ENCODE data around the gene PLEKHD1.
A peak's percentile ranks its signal among the peaks of the same experiment; 100 is the strongest.

Gene PLEKHD1

GRCh38 chr14:69473946-69474345 is 10.6 kb upstream of the PLEKHD1 start:
- TF ChIP-seq, protein P1, sequence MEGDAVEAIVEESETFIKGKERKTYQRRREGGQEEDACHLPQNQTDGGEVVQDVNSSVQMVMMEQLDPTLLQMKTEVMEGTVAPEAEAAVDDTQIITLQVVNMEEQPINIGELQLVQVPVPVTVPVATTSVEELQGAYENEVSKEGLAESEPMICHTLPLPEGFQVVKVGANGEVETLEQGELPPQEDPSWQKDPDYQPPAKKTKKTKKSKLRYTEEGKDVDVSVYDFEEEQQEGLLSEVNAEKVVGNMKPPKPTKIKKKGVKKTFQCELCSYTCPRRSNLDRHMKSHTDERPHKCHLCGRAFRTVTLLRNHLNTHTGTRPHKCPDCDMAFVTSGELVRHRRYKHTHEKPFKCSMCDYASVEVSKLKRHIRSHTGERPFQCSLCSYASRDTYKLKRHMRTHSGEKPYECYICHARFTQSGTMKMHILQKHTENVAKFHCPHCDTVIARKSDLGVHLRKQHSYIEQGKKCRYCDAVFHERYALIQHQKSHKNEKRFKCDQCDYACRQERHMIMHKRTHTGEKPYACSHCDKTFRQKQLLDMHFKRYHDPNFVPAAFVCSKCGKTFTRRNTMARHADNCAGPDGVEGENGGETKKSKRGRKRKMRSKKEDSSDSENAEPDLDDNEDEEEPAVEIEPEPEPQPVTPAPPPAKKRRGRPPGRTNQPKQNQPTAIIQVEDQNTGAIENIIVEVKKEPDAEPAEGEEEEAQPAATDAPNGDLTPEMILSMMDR (IDR thresholded peaks at IDR 0.05), result no peak

- TF ChIP-seq, protein P1 (IDR thresholded peaks at IDR 0.05), result peak; percentile 57; the same call in 1 of the 2 replicates
Observed at GRCh38 chr14:69475194-69475818, 9.2 kb upstream of the PLEKHD1 start.

DNA sequence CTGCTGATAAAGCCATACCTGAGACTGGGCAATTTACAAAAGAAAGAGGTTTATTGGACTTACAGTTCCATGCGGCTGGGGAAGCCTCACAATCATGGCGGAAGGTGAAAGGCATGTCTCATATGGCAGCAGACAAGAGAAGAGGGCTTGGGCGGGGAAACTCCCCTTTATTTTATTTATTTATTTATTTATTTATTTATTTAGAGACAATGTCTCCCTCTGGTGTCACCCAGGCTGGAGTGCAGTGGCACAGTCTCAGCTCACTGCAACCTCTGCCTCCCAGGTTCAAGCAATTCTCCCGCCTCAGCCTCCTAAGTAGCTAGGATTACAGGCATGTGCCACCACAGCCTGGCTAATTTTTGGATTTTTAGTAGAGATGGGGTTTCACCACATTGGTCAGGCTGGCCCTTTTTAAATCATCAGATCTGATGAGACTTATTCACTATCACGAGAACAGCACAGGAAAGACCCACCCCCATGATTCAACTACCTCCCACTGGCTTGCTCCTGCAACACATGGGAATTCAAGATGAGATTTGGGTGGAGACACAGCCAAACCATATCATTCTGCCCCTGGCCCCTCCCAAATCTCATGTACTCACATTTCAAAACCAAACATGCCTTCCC is 7.6 kb upstream of the PLEKHD1 start:
- TF ChIP-seq, protein P1 (IDR thresholded peaks at IDR 0.05), result peak; percentile 56

DNA sequence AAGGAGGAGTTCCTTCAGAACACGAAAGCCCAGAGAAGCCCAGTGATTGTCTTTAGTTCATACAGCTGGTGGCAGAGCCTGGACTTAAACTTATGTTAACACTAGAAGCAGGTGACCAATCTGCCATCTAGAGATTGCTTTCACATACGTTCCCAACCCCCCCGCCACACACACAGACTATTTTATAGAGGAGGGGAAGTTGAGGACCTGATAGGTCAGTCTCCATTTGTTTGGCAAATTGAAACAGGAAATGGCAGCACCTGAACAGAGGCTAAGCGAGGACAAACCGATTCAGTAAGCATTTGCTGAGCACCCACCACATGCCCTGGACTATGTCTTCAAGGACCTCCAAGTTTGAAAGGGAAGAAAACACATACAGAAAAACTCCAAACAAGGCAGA is 4.8 kb upstream of the PLEKHD1 start:
- TF ChIP-seq, protein P1 (IDR thresholded peaks at IDR 0.05), result no peak

DNA sequence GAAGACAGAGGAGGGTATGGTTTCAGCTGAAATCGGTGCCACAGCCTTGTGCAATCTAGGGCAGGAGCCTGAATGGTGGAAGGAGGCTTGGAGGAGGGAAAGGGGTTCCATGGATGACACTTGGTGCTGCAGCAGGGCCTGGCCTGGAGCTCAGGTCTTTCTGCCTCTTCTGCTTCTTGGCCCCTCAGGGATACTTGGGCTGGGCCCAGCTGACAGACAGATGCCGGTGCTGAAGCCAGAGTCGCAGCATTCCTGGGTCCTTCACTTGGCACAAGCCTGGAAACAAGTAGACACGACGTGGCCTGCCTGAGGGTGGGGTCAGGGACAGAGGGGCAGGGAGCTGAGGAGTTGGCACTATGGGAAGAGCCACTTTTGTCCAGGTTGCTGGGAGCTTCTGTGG is 4.4 kb upstream of the PLEKHD1 start:
- TF ChIP-seq, protein P1 (IDR thresholded peaks at IDR 0.05), result no peak

GRCh38 chr14:69481815-69482568 is 2.5 kb upstream of the PLEKHD1 start:
- TF ChIP-seq, protein P1 (IDR thresholded peaks at IDR 0.05), result no peak

DNA sequence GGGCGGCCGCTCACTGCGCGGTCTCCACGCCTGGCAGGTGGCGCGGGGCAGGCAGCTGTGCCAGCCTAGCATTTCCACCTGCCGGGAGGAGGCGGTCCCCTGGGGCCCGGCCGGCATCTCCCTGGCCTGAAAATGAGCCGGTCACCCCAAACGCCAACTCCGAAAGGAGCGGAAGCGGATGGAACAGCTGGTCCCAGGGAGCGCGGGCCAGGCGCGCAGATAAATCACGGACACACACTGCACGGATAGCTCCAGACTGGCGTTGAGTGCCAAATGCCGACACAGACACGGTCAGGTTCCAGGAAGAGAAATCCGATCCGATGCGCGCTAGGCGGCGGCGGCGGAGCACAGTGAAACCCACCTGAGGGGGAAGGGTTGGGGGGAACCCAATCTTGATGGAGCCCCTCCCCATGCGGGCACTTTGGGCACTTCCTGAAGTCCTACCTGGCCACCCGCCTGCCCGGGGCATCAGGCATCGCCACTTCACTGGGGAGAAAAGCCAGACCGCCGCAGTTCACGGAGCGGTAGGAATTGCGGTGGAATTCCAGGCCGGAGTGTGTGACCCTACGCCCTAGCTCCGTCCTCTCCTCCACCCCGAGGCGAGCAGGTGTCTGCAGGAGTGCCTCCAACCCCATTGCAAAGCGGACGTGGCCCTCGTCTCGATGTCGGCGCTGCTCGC is 624 bp upstream of the PLEKHD1 start:
- TF ChIP-seq, protein P1 (IDR thresholded peaks at IDR 0.05), result no peak

All from LNCAP (cell line).